Measurements from ENCODE around the gene ZNF580.

DNA sequence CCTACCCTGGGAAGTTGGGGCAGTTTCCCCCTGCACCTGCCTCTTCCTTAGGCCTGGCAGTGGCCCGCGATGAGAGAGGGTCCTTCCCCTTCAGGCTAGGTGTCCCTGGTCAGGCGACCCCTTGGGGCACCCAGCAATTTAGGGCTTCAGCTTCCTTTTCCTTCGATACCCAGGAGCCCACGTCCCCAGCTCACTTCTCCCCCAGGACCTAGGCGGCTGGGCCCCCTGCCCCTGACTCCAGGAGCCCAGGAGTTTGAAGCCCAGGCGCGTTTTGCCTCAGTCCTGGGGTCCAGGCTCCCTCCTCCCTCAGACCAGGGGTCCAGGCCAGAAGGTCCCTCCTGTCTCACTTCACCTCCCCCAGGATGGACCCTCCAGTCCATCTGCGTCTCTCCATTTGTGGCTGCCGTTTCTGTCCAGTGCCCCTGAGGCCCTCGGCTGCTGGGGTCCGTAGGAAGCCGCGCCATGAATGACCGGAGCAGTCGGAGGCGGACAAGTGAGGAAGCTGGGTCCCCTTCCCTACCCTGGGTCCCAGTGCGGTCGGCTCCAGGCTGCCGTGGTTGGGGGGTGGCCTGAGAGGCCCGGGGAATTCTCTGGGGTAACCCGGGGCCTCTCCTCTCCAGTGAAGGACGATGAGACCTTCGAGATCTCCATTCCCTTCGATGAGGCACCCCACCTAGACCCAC, 7.9 kb downstream of the ZNF580 start:
- TF ChIP-seq, protein P1, sequence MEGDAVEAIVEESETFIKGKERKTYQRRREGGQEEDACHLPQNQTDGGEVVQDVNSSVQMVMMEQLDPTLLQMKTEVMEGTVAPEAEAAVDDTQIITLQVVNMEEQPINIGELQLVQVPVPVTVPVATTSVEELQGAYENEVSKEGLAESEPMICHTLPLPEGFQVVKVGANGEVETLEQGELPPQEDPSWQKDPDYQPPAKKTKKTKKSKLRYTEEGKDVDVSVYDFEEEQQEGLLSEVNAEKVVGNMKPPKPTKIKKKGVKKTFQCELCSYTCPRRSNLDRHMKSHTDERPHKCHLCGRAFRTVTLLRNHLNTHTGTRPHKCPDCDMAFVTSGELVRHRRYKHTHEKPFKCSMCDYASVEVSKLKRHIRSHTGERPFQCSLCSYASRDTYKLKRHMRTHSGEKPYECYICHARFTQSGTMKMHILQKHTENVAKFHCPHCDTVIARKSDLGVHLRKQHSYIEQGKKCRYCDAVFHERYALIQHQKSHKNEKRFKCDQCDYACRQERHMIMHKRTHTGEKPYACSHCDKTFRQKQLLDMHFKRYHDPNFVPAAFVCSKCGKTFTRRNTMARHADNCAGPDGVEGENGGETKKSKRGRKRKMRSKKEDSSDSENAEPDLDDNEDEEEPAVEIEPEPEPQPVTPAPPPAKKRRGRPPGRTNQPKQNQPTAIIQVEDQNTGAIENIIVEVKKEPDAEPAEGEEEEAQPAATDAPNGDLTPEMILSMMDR (IDR thresholded peaks at IDR 0.05), result no peak
- no peak for TF ChIP-seq EP300 (IDR thresholded peaks at IDR 0.05)

Data from ovary (tissue), 3 donors.